ENCODE results near the gene GNAT2.

The GNAT2 gene

GRCh38 chr1:109557520-109557919 is 61.9 kb downstream of the GNAT2 start:
- DNase-seq (ENCODE audit: low read depth in 2 of 2), result no peak

- DNase-seq (ENCODE audit: low read depth in 2 of 2), result no peak
These were observed 62.9 kb downstream of the GNAT2 start for GRCh38 chr1:109556563-109556962.

All from stimulated activated CD8-positive, alpha-beta memory T cell treated with anti-CD3 and anti-CD28 coated beads, Interleukin-2, amount 100 ng/mL, for 1 hour (primary cell).